ENCODE data around the gene ABCA2.

Gene ABCA2

GRCh38 chr9:136991993-136992818 lies 35.8 kb downstream of the ABCA2 start, which contains the start of gene PAXX:
PAXX (plus strand) TSS chr9:136992422; CDS start chr9:136992444, 22 bp downstream.
- peaks cover 12% of the 10 kb centered on the region for H3K36me3 ChIP-seq (ENCODE audit: control insufficient read depth, insufficient read depth, low read length)
- WGBS, 2 experiments (ENCODE audit: insufficient coverage in 2 of 2) = 2 to 5% methylated on average over 41 to 58 of the region's 92 CpGs
- peaks cover 19% of the 10 kb centered on the region for H3K4me1 ChIP-seq (ENCODE audit: control insufficient read depth, insufficient read depth, low read length, poor library complexity, severe bottlenecking)
- H3K27ac ChIP-seq (ENCODE audit: low read depth, low read length, severe bottlenecking) = no peak within 1 kb of the TSS
- peak within 1 kb of the TSS; percentile 72 for H3K4me3 ChIP-seq (ENCODE audit: extremely low read depth, insufficient read depth, low read length, poor library complexity, severe bottlenecking)
- peaks cover 8% of the 10 kb centered on the region for H3K9me3 ChIP-seq (ENCODE audit: control insufficient read depth, low read length)

GRCh38 chr9:136990242-136990911 lies 37.7 kb downstream of the ABCA2 start:
- Histone ChIP-seq H3K4me3 (ENCODE audit: extremely low read depth, insufficient read depth, low read length, poor library complexity, severe bottlenecking) (no peak overlapping the region), H3K9me3 (ENCODE audit: control insufficient read depth, low read length) (peaks cover 8% of the 10 kb centered on the region), H3K4me1 (ENCODE audit: control insufficient read depth, insufficient read depth, low read length, poor library complexity, severe bottlenecking) (peaks cover 10% of the 10 kb centered on the region), H3K36me3 (ENCODE audit: control insufficient read depth, insufficient read depth, low read length) (peaks cover 12% of the 10 kb centered on the region), H3K27ac (ENCODE audit: low read depth, low read length, severe bottlenecking) (no peak overlapping the region)
- WGBS, 2 experiments (ENCODE audit: insufficient coverage in 2 of 2) = 79 to 86% methylated on average over 7 to 9 of the region's 10 CpGs

- H3K36me3 ChIP-seq (ENCODE audit: control insufficient read depth, insufficient read depth, low read length) = peaks cover 5% of the 10 kb centered on the region
Measured at GRCh38 chr9:136988872-136989271, 39.2 kb downstream of the ABCA2 start.

GRCh38 chr9:136985853-136986252 lies 42.2 kb downstream of the ABCA2 start:
- H3K27ac ChIP-seq (ENCODE audit: low read depth, low read length, severe bottlenecking) = no peak overlapping the region
- peaks cover 11% of the 10 kb centered on the region for H3K4me1 ChIP-seq (ENCODE audit: control insufficient read depth, insufficient read depth, low read length, poor library complexity, severe bottlenecking)
- no peaks in the 10 kb centered on the region for H3K36me3 ChIP-seq (ENCODE audit: control insufficient read depth, insufficient read depth, low read length)
- H3K4me3 ChIP-seq (ENCODE audit: extremely low read depth, insufficient read depth, low read length, poor library complexity, severe bottlenecking) = no peak overlapping the region
- 76 to 79% methylated on average over 30 to 33 of the region's 33 CpGs for WGBS, 2 experiments (ENCODE audit: insufficient coverage in 2 of 2)
- H3K9me3 ChIP-seq (ENCODE audit: control insufficient read depth, low read length) = peaks cover 5% of the 10 kb centered on the region

More at GRCh38 chr9:136988872-136989271, 39.2 kb downstream of the ABCA2 start:
- peaks cover 8% of the 10 kb centered on the region for H3K9me3 ChIP-seq (ENCODE audit: control insufficient read depth, low read length)
- peaks cover 10% of the 10 kb centered on the region for H3K4me1 ChIP-seq (ENCODE audit: control insufficient read depth, insufficient read depth, low read length, poor library complexity, severe bottlenecking)
- 92 to 95% methylated on average over 2 to 4 of the region's 4 CpGs for WGBS, 2 experiments (ENCODE audit: insufficient coverage in 2 of 2)
- H3K27ac ChIP-seq (ENCODE audit: low read depth, low read length, severe bottlenecking) = no peak overlapping the region
- no peak overlapping the region for H3K4me3 ChIP-seq (ENCODE audit: extremely low read depth, insufficient read depth, low read length, poor library complexity, severe bottlenecking)

- no peak overlapping the region for H3K4me3 ChIP-seq (ENCODE audit: extremely low read depth, insufficient read depth, low read length, poor library complexity, severe bottlenecking)
- no peaks in the 10 kb centered on the region for H3K36me3 ChIP-seq (ENCODE audit: control insufficient read depth, insufficient read depth, low read length)
- no peaks in the 10 kb centered on the region for H3K9me3 ChIP-seq (ENCODE audit: control insufficient read depth, low read length)
- WGBS, 2 experiments (ENCODE audit: insufficient coverage in 2 of 2) = 72 to 79% methylated on average over 42 to 45 of the region's 48 CpGs
- peaks cover 14% of the 10 kb centered on the region for H3K4me1 ChIP-seq (ENCODE audit: control insufficient read depth, insufficient read depth, low read length, poor library complexity, severe bottlenecking)
- no peak overlapping the region for H3K27ac ChIP-seq (ENCODE audit: low read depth, low read length, severe bottlenecking)
Measured at GRCh38 chr9:136985027-136985602, 42.9 kb downstream of the ABCA2 start.

GRCh38 chr9:136984464-136985026 lies 43.5 kb downstream of the ABCA2 start:
- no peak overlapping the region for H3K27ac ChIP-seq (ENCODE audit: low read depth, low read length, severe bottlenecking)
- peaks cover 14% of the 10 kb centered on the region for H3K4me1 ChIP-seq (ENCODE audit: control insufficient read depth, insufficient read depth, low read length, poor library complexity, severe bottlenecking)
- H3K9me3 ChIP-seq (ENCODE audit: control insufficient read depth, low read length) = no peaks in the 10 kb centered on the region
- H3K4me3 ChIP-seq (ENCODE audit: extremely low read depth, insufficient read depth, low read length, poor library complexity, severe bottlenecking) = no peak overlapping the region
- 79 to 83% methylated on average over 21 to 28 of the region's 29 CpGs for WGBS, 2 experiments (ENCODE audit: insufficient coverage in 2 of 2)
- H3K36me3 ChIP-seq (ENCODE audit: control insufficient read depth, insufficient read depth, low read length) = no peaks in the 10 kb centered on the region

- peaks cover 14% of the 10 kb centered on the region for H3K4me1 ChIP-seq (ENCODE audit: control insufficient read depth, insufficient read depth, low read length, poor library complexity, severe bottlenecking)
- WGBS, 2 experiments (ENCODE audit: insufficient coverage in 2 of 2) = 86 to 93% methylated on average over 10 of the region's 11 CpGs
- no peaks in the 10 kb centered on the region for H3K9me3 ChIP-seq (ENCODE audit: control insufficient read depth, low read length)
- no peak overlapping the region for H3K4me3 ChIP-seq (ENCODE audit: extremely low read depth, insufficient read depth, low read length, poor library complexity, severe bottlenecking)
- no peak overlapping the region for H3K27ac ChIP-seq (ENCODE audit: low read depth, low read length, severe bottlenecking)
- no peaks in the 10 kb centered on the region for H3K36me3 ChIP-seq (ENCODE audit: control insufficient read depth, insufficient read depth, low read length)
Measured at GRCh38 chr9:136983656-136984314, 44.3 kb downstream of the ABCA2 start.

GRCh38 chr9:136983167-136983566 lies 44.9 kb downstream of the ABCA2 start:
- Histone ChIP-seq H3K36me3 (ENCODE audit: control insufficient read depth, insufficient read depth, low read length) (no peaks in the 10 kb centered on the region), H3K4me1 (ENCODE audit: control insufficient read depth, insufficient read depth, low read length, poor library complexity, severe bottlenecking) (peaks cover 14% of the 10 kb centered on the region), H3K27ac (ENCODE audit: low read depth, low read length, severe bottlenecking) (no peak overlapping the region), H3K4me3 (ENCODE audit: extremely low read depth, insufficient read depth, low read length, poor library complexity, severe bottlenecking) (no peak overlapping the region), H3K9me3 (ENCODE audit: control insufficient read depth, low read length) (no peaks in the 10 kb centered on the region)
- WGBS, 2 experiments (ENCODE audit: insufficient coverage in 2 of 2) = 88 to 93% methylated on average over 7 of the region's 9 CpGs

GRCh38 chr9:136982232-136983051 lies 45.6 kb downstream of the ABCA2 start, which contains the start of gene LCNL1:
LCNL1 (plus strand) TSS chr9:136982993; CDS start chr9:136983587, 594 bp downstream.
- WGBS, 2 experiments (ENCODE audit: insufficient coverage in 2 of 2) = 90 to 91% methylated on average over 18 of the region's 18 CpGs
- no peaks in the 10 kb centered on the region for H3K9me3 ChIP-seq (ENCODE audit: control insufficient read depth, low read length)
- no peak within 1 kb of the TSS for H3K4me3 ChIP-seq (ENCODE audit: extremely low read depth, insufficient read depth, low read length, poor library complexity, severe bottlenecking)
- no peak within 1 kb of the TSS for H3K27ac ChIP-seq (ENCODE audit: low read depth, low read length, severe bottlenecking)
- H3K4me1 ChIP-seq (ENCODE audit: control insufficient read depth, insufficient read depth, low read length, poor library complexity, severe bottlenecking) = peaks cover 14% of the 10 kb centered on the region
- no peaks in the 10 kb centered on the region for H3K36me3 ChIP-seq (ENCODE audit: control insufficient read depth, insufficient read depth, low read length)

All from mesodermal cell (in vitro differentiated cells).